HL-60 (cell line): ENCODE data around the gene P2RY14.

Source experiments
- CTCF ChIP-seq: IDR thresholded peaks from one replicate; pipeline ENCODE4 v1.5.1; 2011; ENCODE audit warnings: low read length, control low read depth, inconsistent platforms; ENCODE audit not compliant: insufficient read depth
- POLR2AphosphoS5 ChIP-seq: IDR thresholded peaks from 2 replicates; pipeline ENCODE4 v1.6.1; 2012; ENCODE audit warnings: low read depth

GRCh38 chr3:151276687-151277042 is 1.7 kb downstream of the P2RY14 start:
- TF ChIP-seq POLR2AphosphoS5 (no peak), CTCF (no peak)
